K562 (cell line): ENCODE data around the gene SLC44A2. TPM values are rescaled to one million over a fixed set of nuclear protein-coding genes. Genes with fewer than 3 reads are reported as not detected.

Experiments
- BRCA1 ChIP-seq, 2 experiments: fragments of 450-650 bp in 1 of 2; sonication (generic) in 1 of 2; formaldehyde crosslinking in 1 of 2; IDR thresholded peaks; 2 replicates each; pipeline versions ENCODE4 v1.5.0 to v1.6.1; 2017 to 2020; ENCODE audit warnings: mild to moderate bottlenecking in 1 of 2, missing genetic modification reagents in 1 of 2
- SETDB1 ChIP-seq: IDR thresholded peaks from one replicate; pipeline ENCODE4 v1.6.1; 2012; ENCODE audit warnings: low read length, control low read depth, inconsistent platforms
- ZNF121 ChIP-seq: sonication (generic); formaldehyde crosslinking; conservative IDR thresholded peaks from 2 replicates; pipeline ENCODE4 v1.8.0; 2022; ENCODE audit warnings: missing genetic modification reagents
- ZNF274 ChIP-seq: IDR thresholded peaks from 2 replicates; pipeline ENCODE4 v1.6.1; 2011; ENCODE audit warnings: low read depth, mild to moderate bottlenecking, low read length, moderate library complexity, borderline replicate concordance
- ZNF76 ChIP-seq: fragments of 250-450 bp; sonication (Bioruptor Pico); IDR thresholded peaks from 2 replicates; pipeline ENCODE4 v1.4.0; 2020; ENCODE audit warnings: mild to moderate bottlenecking, moderate library complexity, borderline replicate concordance
- polyA plus RNA-seq, 8 experiments: library from polyadenylated mRNA; depleted of rRNA in 4 of 8; stranded (reverse) in 5 of 8; unstranded in 3 of 8; fragments of >200 nt; fragmentation: Nextera tagmentation in 2 of 8; fragmentation: Illumina TruSeq in 1 of 8; extraction: Ambion mirVana in 2 of 8; extraction: Trizol in 1 of 8; gene quantifications; 2 replicates each; pipeline versions ENCODE4 v1.2.1 to v1.2.3, GENCODE V29; 2011 to 2014; ENCODE audit warnings: inconsistent platforms in 1 of 8, missing spikeins in 1 of 8
- total RNA-seq, 7 experiments: library from RNA; depleted of rRNA in 6 of 7; stranded (reverse); fragments of >200 nt in 6 of 7; fragmentation: Illumina TruSeq in 2 of 7; extraction: Trizol in 2 of 7; gene quantifications; 2 replicates each; pipeline versions ENCODE4 v1.2.1 to v1.2.3, GENCODE V29; 2011 to 2021; ENCODE audit warnings: low replicate concordance in 1 of 7
- TF ChIP-seq, protein P1 (sequence below), 2 experiments: fragments of 450-650 bp; conservative IDR thresholded peaks; 2 replicates each; pipeline ENCODE4 v1.6.1; 2017; ENCODE audit warnings: mild to moderate bottlenecking in 2 of 2, moderate library complexity in 2 of 2
- TF ChIP-seq, protein P2 (sequence below): fragments of 450-650 bp; formaldehyde crosslinking; IDR thresholded peaks from 2 replicates; pipeline ENCODE4 v1.4.0; 2020; ENCODE audit warnings: mild to moderate bottlenecking, moderate library complexity
- TF ChIP-seq, protein P3 (sequence below), 2 experiments: fragments of 450-650 bp; IDR thresholded peaks; 2 replicates each; pipeline ENCODE4 v1.6.1; 2018; ENCODE audit warnings: mild to moderate bottlenecking in 2 of 2, low read depth in 1 of 2; ENCODE audit not compliant: partially characterized antibody in 2 of 2
- TF ChIP-seq, protein P4 (sequence below): sonication (generic); formaldehyde crosslinking; IDR thresholded peaks from 2 replicates; pipeline ENCODE4 v1.9.0; 2022; ENCODE audit warnings: mild to moderate bottlenecking, missing genetic modification reagents
- TF ChIP-seq, protein P5 (sequence below): sonication (generic); formaldehyde crosslinking; IDR thresholded peaks from 2 replicates; pipeline ENCODE4 v1.8.0; 2022; ENCODE audit warnings: missing genetic modification reagents, mild to moderate bottlenecking, borderline replicate concordance
- TF ChIP-seq, protein P6 (sequence below): fragments of 200-800 bp; sonication (Bioruptor generic); IDR thresholded peaks from 2 replicates; pipeline ENCODE4 v1.6.1; 2017; ENCODE audit warnings: missing genetic modification characterization, missing compliant biosample characterization
- TF ChIP-seq, protein P7 (sequence below): fragments of 450-650 bp; IDR thresholded peaks from 2 replicates; pipeline ENCODE4 v1.6.1; 2016
- TF ChIP-seq, protein P8 (sequence below): sonication (generic); formaldehyde crosslinking; IDR thresholded peaks from 2 replicates; pipeline ENCODE4 v1.8.0; 2022; ENCODE audit warnings: mild to moderate bottlenecking, missing genetic modification reagents

Gene SLC44A2
- total and polyA plus RNA-seq, 9 of the 15 experiments (the other 6 are each of a cell fraction or from before 2014, with no cell fraction given) = 1.1 to 34.2 (median 8.1) TPM

DNA sequence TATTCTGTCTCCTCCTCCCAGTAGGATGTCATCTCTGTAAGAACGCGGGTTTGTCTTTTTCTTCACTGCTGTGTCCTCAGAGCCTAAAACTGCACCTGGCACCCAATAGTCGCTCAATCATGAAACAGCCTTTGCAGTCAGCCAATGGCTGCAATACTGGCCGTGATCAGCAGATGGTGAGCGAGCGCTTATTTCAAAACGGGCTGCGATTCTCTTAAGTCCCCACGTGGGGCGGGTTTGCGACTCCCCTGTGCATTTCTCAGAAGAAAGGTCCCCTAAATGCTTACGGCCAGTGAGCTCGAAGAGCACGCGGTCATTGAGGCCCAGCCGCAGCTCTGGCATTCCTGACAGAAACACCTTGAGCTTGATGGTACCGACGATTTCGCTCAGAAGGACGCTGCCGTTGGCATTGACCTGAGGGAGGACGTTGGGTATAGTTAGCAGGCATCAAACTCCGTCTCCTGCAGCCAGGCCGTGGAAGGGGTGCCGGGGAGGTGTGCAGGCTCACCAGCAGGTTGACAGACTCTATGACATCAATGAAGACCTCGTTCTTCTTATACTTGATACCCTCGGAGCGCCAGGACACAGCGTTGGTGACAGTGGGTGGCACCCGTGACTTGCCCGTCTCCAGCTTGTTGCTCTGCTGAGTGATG lies 44.2 kb upstream of the SLC44A2 start (continued):
- TF ChIP-seq, protein P1, sequence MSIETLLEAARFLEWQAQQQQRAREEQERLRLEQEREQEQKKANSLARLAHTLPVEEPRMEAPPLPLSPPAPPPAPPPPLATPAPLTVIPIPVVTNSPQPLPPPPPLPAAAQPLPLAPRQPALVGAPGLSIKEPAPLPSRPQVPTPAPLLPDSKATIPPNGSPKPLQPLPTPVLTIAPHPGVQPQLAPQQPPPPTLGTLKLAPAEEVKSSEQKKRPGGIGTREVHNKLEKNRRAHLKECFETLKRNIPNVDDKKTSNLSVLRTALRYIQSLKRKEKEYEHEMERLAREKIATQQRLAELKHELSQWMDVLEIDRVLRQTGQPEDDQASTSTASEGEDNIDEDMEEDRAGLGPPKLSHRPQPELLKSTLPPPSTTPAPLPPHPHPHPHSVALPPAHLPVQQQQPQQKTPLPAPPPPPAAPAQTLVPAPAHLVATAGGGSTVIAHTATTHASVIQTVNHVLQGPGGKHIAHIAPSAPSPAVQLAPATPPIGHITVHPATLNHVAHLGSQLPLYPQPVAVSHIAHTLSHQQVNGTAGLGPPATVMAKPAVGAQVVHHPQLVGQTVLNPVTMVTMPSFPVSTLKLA (conservative IDR thresholded peaks at IDR 0.05) = peak; percentile 59 to 79
- TF ChIP-seq, protein P2, sequence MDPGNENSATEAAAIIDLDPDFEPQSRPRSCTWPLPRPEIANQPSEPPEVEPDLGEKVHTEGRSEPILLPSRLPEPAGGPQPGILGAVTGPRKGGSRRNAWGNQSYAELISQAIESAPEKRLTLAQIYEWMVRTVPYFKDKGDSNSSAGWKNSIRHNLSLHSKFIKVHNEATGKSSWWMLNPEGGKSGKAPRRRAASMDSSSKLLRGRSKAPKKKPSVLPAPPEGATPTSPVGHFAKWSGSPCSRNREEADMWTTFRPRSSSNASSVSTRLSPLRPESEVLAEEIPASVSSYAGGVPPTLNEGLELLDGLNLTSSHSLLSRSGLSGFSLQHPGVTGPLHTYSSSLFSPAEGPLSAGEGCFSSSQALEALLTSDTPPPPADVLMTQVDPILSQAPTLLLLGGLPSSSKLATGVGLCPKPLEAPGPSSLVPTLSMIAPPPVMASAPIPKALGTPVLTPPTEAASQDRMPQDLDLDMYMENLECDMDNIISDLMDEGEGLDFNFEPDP (CRISPR knock-in tag) = no peak
- TF ChIP-seq, protein P3, sequence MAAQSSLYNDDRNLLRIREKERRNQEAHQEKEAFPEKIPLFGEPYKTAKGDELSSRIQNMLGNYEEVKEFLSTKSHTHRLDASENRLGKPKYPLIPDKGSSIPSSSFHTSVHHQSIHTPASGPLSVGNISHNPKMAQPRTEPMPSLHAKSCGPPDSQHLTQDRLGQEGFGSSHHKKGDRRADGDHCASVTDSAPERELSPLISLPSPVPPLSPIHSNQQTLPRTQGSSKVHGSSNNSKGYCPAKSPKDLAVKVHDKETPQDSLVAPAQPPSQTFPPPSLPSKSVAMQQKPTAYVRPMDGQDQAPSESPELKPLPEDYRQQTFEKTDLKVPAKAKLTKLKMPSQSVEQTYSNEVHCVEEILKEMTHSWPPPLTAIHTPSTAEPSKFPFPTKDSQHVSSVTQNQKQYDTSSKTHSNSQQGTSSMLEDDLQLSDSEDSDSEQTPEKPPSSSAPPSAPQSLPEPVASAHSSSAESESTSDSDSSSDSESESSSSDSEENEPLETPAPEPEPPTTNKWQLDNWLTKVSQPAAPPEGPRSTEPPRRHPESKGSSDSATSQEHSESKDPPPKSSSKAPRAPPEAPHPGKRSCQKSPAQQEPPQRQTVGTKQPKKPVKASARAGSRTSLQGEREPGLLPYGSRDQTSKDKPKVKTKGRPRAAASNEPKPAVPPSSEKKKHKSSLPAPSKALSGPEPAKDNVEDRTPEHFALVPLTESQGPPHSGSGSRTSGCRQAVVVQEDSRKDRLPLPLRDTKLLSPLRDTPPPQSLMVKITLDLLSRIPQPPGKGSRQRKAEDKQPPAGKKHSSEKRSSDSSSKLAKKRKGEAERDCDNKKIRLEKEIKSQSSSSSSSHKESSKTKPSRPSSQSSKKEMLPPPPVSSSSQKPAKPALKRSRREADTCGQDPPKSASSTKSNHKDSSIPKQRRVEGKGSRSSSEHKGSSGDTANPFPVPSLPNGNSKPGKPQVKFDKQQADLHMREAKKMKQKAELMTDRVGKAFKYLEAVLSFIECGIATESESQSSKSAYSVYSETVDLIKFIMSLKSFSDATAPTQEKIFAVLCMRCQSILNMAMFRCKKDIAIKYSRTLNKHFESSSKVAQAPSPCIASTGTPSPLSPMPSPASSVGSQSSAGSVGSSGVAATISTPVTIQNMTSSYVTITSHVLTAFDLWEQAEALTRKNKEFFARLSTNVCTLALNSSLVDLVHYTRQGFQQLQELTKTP (IDR thresholded peaks at IDR 0.05; ENCODE audit: low read depth in 1 of 2, partially characterized antibody in 2 of 2) = no peak
- TF ChIP-seq ZNF121 (CRISPR knock-in tag) (no peak), BRCA1 (IDR thresholded peaks at IDR 0.05) (no peak), BRCA1 (CRISPR knock-in tag; IDR thresholded peaks at IDR 0.05) (no peak), ZNF76 (no peak), SETDB1 (no peak), ZNF274 (no peak)
- TF ChIP-seq, protein P4, sequence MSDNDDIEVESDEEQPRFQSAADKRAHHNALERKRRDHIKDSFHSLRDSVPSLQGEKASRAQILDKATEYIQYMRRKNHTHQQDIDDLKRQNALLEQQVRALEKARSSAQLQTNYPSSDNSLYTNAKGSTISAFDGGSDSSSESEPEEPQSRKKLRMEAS (CRISPR knock-in tag) = peak; percentile 90
- TF ChIP-seq, protein P5, sequence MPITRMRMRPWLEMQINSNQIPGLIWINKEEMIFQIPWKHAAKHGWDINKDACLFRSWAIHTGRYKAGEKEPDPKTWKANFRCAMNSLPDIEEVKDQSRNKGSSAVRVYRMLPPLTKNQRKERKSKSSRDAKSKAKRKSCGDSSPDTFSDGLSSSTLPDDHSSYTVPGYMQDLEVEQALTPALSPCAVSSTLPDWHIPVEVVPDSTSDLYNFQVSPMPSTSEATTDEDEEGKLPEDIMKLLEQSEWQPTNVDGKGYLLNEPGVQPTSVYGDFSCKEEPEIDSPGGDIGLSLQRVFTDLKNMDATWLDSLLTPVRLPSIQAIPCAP = no peak
- TF ChIP-seq, protein P6, sequence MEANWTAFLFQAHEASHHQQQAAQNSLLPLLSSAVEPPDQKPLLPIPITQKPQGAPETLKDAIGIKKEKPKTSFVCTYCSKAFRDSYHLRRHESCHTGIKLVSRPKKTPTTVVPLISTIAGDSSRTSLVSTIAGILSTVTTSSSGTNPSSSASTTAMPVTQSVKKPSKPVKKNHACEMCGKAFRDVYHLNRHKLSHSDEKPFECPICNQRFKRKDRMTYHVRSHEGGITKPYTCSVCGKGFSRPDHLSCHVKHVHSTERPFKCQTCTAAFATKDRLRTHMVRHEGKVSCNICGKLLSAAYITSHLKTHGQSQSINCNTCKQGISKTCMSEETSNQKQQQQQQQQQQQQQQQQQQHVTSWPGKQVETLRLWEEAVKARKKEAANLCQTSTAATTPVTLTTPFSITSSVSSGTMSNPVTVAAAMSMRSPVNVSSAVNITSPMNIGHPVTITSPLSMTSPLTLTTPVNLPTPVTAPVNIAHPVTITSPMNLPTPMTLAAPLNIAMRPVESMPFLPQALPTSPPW (CRISPR knock-in tag) = 0 out of 2 replicates have a peak, but pooled peaks have one; percentile 19
- TF ChIP-seq, protein P7, sequence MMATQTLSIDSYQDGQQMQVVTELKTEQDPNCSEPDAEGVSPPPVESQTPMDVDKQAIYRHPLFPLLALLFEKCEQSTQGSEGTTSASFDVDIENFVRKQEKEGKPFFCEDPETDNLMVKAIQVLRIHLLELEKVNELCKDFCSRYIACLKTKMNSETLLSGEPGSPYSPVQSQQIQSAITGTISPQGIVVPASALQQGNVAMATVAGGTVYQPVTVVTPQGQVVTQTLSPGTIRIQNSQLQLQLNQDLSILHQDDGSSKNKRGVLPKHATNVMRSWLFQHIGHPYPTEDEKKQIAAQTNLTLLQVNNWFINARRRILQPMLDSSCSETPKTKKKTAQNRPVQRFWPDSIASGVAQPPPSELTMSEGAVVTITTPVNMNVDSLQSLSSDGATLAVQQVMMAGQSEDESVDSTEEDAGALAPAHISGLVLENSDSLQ = no peak
- TF ChIP-seq, protein P8, sequence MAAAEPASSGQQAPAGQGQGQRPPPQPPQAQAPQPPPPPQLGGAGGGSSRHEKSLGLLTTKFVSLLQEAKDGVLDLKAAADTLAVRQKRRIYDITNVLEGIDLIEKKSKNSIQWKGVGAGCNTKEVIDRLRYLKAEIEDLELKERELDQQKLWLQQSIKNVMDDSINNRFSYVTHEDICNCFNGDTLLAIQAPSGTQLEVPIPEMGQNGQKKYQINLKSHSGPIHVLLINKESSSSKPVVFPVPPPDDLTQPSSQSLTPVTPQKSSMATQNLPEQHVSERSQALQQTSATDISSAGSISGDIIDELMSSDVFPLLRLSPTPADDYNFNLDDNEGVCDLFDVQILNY = no peak
